GM12878 (cell line): ENCODE data around the gene ZCRB1. TPM values are rescaled to one million over a fixed set of nuclear protein-coding genes. Genes with fewer than 3 reads are reported as not detected.
"Not testable (repeated sequence)": the region's sequence is repeated elsewhere in the genome, so short reads cannot be mapped to it uniquely, and the experiment has no call there.

ENCODE experiments used
- ATAC-seq: fragments of 200-7000 bp; cut with Tn5 transposase; 3 replicates; pipeline ENCODE4 v1.9.1; 2020; ENCODE audit warnings: mild to moderate bottlenecking, moderate library complexity
- BruUV-seq: library from RNA; stranded (reverse); fragments of 400-500 nt; replicated peaks from 2 replicates; lab custom pipeline; 2021; lab: Mats Ljungman, UMichigan
- CTCF ChIA-PET: fragments of 300-600 bp; sonication (Branson Sonifier 250); formaldehyde crosslinking; extraction: SDS; loops from one replicate; lab custom pipeline; 2021; ENCODE audit warnings: inconsistent platforms; lab: Yijun Ruan, JAX
- POLR2A ChIA-PET: fragments of 350-600 bp; formaldehyde crosslinking; extraction: SDS; loops from one replicate; lab custom pipeline; 2021; ENCODE audit warnings: inconsistent platforms; lab: Charles Lee
- RAD21 ChIA-PET: fragments of 300-600 bp; sonication (Branson Sonifier 250); formaldehyde crosslinking; loops from one replicate; lab custom pipeline; 2023; ENCODE audit warnings: antibody characterized with exemption; ENCODE audit not compliant: unreplicated experiment; lab: Charles Lee
- SMC1A ChIA-PET: fragments of 300-600 bp; sonication (Branson Sonifier 250); formaldehyde crosslinking; loops from one replicate; lab custom pipeline; 2023; ENCODE audit not compliant: unreplicated experiment, uncharacterized antibody; lab: Charles Lee
- DNase-seq: peaks from one replicate; pipeline ENCODE4 v3.0.0-alpha.2; 2011; ENCODE audit warnings: low read depth, low spot score
- FAIRE-seq: peaks from 3 replicates; lab custom pipeline; 2011; peaks lifted over from hg19 to GRCh38; lab: Jason Lieb, UNC
- H2AFZ ChIP-seq: 2 replicates; pipeline ENCODE4 v1.6.0; 2011; ENCODE audit warnings: low read depth, low read length, control low read depth; ENCODE audit not compliant: control insufficient read depth
- H3K27ac ChIP-seq: 2 replicates; pipeline ENCODE4 v1.5.1; 2011; ENCODE audit warnings: control low read depth; ENCODE audit not compliant: control insufficient read depth, insufficient read depth
- H3K27me3 ChIP-seq, 2 experiments: replicated peaks in 1 of 2; 2 replicates each; pipeline versions ENCODE4 v1.6.0 to v1.6.1; 2011; ENCODE audit warnings: low read length in 1 of 2; ENCODE audit not compliant: control insufficient read depth in 2 of 2, insufficient read depth in 2 of 2
- H3K36me3 ChIP-seq, 2 experiments: 2 replicates each; pipeline ENCODE4 v1.5.1; 2011; ENCODE audit warnings: low read length in 1 of 2; ENCODE audit not compliant: control insufficient read depth in 2 of 2, insufficient read depth in 2 of 2
- H3K4me1 ChIP-seq: 2 replicates; pipeline ENCODE4 v1.6.1; 2011; ENCODE audit warnings: mild to moderate bottlenecking, low read length, moderate library complexity, mixed read lengths; ENCODE audit not compliant: control insufficient read depth, insufficient read depth
- H3K4me2 ChIP-seq: 2 replicates; pipeline ENCODE4 v1.6.0; 2011; ENCODE audit warnings: control low read depth; ENCODE audit not compliant: control insufficient read depth, insufficient read depth
- H3K4me3 ChIP-seq: fragments of 200-600 bp; sonication (generic); 2 replicates; pipeline ENCODE4 v1.5.1; 2016
- H3K79me2 ChIP-seq: 2 replicates; pipeline ENCODE4 v1.6.0; 2011; ENCODE audit warnings: low read length; ENCODE audit not compliant: control insufficient read depth, insufficient read depth
- H3K9ac ChIP-seq: 2 replicates; pipeline ENCODE4 v1.8.0; 2011; ENCODE audit warnings: low read length, control low read depth, mixed read lengths; ENCODE audit not compliant: control insufficient read depth, insufficient read depth
- H3K9me3 ChIP-seq: replicated peaks from 3 replicates; pipeline ENCODE4 v1.5.1; 2011; ENCODE audit warnings: mild to moderate bottlenecking, low read length; ENCODE audit not compliant: control insufficient read depth, insufficient read depth
- H4K20me1 ChIP-seq: 2 replicates; pipeline ENCODE4 v1.6.0; 2011; ENCODE audit not compliant: control insufficient read depth, insufficient read depth
- ELK1 ChIP-seq: IDR thresholded peaks from 2 replicates; pipeline ENCODE4 v1.6.1; 2012; ENCODE audit warnings: low read depth, low read length, improper control_type of control experiment
- MTA2 ChIP-seq: fragments of 450-650 bp; IDR thresholded peaks from 2 replicates; pipeline ENCODE4 v1.6.1; 2016; ENCODE audit warnings: low read depth, mild to moderate bottlenecking, moderate library complexity
- SMAD1 ChIP-seq: fragments of 450-650 bp; IDR thresholded peaks from 2 replicates; pipeline ENCODE4 v1.6.1; 2018; ENCODE audit warnings: mild to moderate bottlenecking, low read depth; ENCODE audit not compliant: partially characterized antibody
- WGBS: methylation state at CpG from one replicate; pipeline ENCODE4 v1.1.6; 2016; ENCODE audit warnings: low lambda C conversion rate; ENCODE audit not compliant: insufficient replicate concordance, insufficient coverage; ENCODE audit errors: missing lambda C conversion rate; 5-methylcytosine and 5-hydroxymethylcytosine counted together
- in situ Hi-C: fragments of 300-500 bp; cut with MboI; formaldehyde crosslinking; loops from 9 replicates; pipeline ENCODE4 v1.14.3; 2018; ENCODE audit warnings: mixed read lengths
- intact Hi-C: fragments of 100-400 bp; cut with micrococcal nuclease; formaldehyde crosslinking; loops from one replicate; pipeline ENCODE4 v1.14.2; 2022; ENCODE audit not compliant: unreplicated experiment
- polyA plus RNA-seq, 11 experiments: library from polyadenylated mRNA; depleted of rRNA in 4 of 11; unstranded in 6 of 11; stranded (reverse) in 5 of 11; fragments of >200 nt; fragmentation: Nextera tagmentation in 4 of 11; fragmentation: Illumina TruSeq in 1 of 11; extraction: Ambion mirVana in 4 of 11; extraction: Trizol in 1 of 11; gene quantifications; 1 replicate in 1 of 11; 2 replicates in 10 of 11; pipeline versions ENCODE4 v1.2.1 to v1.2.3, GENCODE V29; 2011 to 2016; ENCODE audit warnings: inconsistent platforms in 2 of 11, missing spikeins in 2 of 11, low read depth in 1 of 11
- total RNA-seq, 4 experiments: library from RNA; depleted of rRNA in 3 of 4; stranded (reverse); fragments of >200 nt in 3 of 4; fragmentation: Illumina TruSeq in 1 of 4; extraction: Trizol in 1 of 4; gene quantifications; 2 replicates each; pipeline versions ENCODE4 v1.2.1 to v1.2.3, GENCODE V29; 2013 to 2021

Gene ZCRB1
- total and polyA plus RNA-seq, 10 of the 15 experiments (the other 5 are each of a cell fraction or from before 2014, with no cell fraction given), result 43.3 to 178 (median 88.6) TPM

GRCh38 chr12:42356344-42356743, 30.4 kb upstream of the ZCRB1 start:
- BruUV-seq, result no TSS peak
- ATAC-seq (no peak), DNase-seq (no peak), FAIRE-seq (no peak)
- WGBS, result 100% methylated on average over 2 of the region's 2 CpGs
- H3K9ac ChIP-seq, result no peak overlapping the region
- H3K27me3 ChIP-seq, result no peaks in the 10 kb centered on the region
- no peaks in the 10 kb centered on the region; the same call in 1 of the 2 replicates for H3K79me2 ChIP-seq
- ChIA-PET POLR2A (no interaction called here), CTCF (interaction anchor here (2.2 kb wide), 1 partner anchor 16 kb away, joined by 9 read pairs; no protein-coding TSS in a partner anchor), SMC1A (interaction anchor here (2.1 kb wide), 1 partner anchor 16 kb away, joined by 9 read pairs; no protein-coding TSS in a partner anchor), RAD21 (interaction anchor here (1.8 kb wide), 1 partner anchor 15 kb away, joined by 4 read pairs; no protein-coding TSS in a partner anchor)
- H2AFZ ChIP-seq, result no peak overlapping the region
- no peak overlapping the region for H3K4me2 ChIP-seq
- TF ChIP-seq ELK1 (no peak), SMAD1 (no peak), MTA2 (no peak)
- no peaks in the 10 kb centered on the region for H4K20me1 ChIP-seq
- H3K4me1 ChIP-seq, result peaks cover 19% of the 10 kb centered on the region
- H3K36me3 ChIP-seq, result no peaks in the 10 kb centered on the region; a peak in 1 of 4 replicates
- no peak overlapping the region for H3K4me3 ChIP-seq
- no peak overlapping the region for H3K27ac ChIP-seq
- no peaks in the 10 kb centered on the region; the same call in 2 of the 3 replicates for H3K9me3 ChIP-seq
- in situ Hi-C loops (loop anchor here (25.0 kb wide), 1 partner anchor 1094 kb away; no protein-coding TSS in a partner anchor), intact Hi-C loops (no loop called here)

- H3K4me3 ChIP-seq, H3K4me1 ChIP-seq, H3K9me3 ChIP-seq, H3K36me3 ChIP-seq, CTCF ChIA-PET, RAD21 ChIA-PET, intact Hi-C loops, H3K27ac ChIP-seq, FAIRE-seq, H4K20me1 ChIP-seq, H3K27me3 ChIP-seq, H3K4me2 ChIP-seq, SMC1A ChIA-PET, H3K9ac ChIP-seq, POLR2A ChIA-PET, H2AFZ ChIP-seq, BruUV-seq, ATAC-seq, DNase-seq: not testable (repeated sequence)
- peaks cover 21% of the 10 kb centered on the region for H3K79me2 ChIP-seq
- in situ Hi-C loops, result loop anchor here (25.0 kb wide), 1 partner anchor 1088 kb away; no protein-coding TSS in a partner anchor
- WGBS, result 98% methylated on average over 18 of the region's 34 CpGs
Observed at GRCh38 chr12:42350021-42350407, 24.1 kb upstream of the ZCRB1 start.

GRCh38 chr12:42349119-42350020, 23.5 kb upstream of the ZCRB1 start:
- POLR2A ChIA-PET, H2AFZ ChIP-seq, BruUV-seq, FAIRE-seq, H3K27ac ChIP-seq, H4K20me1 ChIP-seq, ATAC-seq, H3K9me3 ChIP-seq, H3K4me2 ChIP-seq, H3K36me3 ChIP-seq, H3K4me1 ChIP-seq, H3K9ac ChIP-seq, intact Hi-C loops, DNase-seq, H3K27me3 ChIP-seq, H3K4me3 ChIP-seq: not testable (repeated sequence)
- in situ Hi-C loops, result loop anchor here (25.0 kb wide), 1 partner anchor 1087 kb away; no protein-coding TSS in a partner anchor
- peaks cover 23% of the 10 kb centered on the region for H3K79me2 ChIP-seq
- ChIA-PET RAD21 (interaction anchor here (0.6 kb wide), 1 partner anchor 190 kb away, joined by 3 read pairs; no protein-coding TSS in a partner anchor), SMC1A (interaction anchor here (1.2 to 2.1 kb wide), 3 partner anchors 10 to 51 kb away, joined by 3 to 9 read pairs (median 5); no protein-coding TSS in a partner anchor), CTCF (interaction anchor here (0.6 to 3.0 kb wide), 5 partner anchors 10 to 23 kb away, joined by 3 to 17 read pairs (median 7); no protein-coding TSS in a partner anchor)
- 83% methylated on average over 8 of the region's 16 CpGs for WGBS
